ENCODE results near the gene FAM124A.

Gene FAM124A

DNA sequence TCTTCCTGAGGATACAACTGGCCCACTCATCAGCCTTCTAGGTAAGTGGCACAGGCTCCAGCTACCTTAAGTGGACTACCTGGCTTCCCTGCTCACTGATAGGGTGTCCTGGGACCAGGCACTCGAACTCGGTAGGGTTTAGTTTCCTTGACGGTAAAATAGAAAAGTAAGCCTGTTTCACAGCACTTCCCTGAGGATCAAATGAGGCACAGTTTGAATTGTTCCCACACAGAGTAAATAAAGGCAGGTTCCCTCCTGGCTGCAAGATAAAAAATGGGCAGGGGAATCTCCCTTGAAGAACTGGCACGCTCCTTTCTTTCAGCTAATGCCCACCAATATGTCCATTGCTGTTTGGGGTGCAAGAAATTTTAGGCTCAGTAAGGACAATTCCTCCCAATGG, 1.1 kb upstream of the FAM124A start:
- DNase-seq: no peak

GRCh38 chr13:51221674-51222036, 543 bp upstream of the FAM124A start:
- DNase-seq: no peak

DNA sequence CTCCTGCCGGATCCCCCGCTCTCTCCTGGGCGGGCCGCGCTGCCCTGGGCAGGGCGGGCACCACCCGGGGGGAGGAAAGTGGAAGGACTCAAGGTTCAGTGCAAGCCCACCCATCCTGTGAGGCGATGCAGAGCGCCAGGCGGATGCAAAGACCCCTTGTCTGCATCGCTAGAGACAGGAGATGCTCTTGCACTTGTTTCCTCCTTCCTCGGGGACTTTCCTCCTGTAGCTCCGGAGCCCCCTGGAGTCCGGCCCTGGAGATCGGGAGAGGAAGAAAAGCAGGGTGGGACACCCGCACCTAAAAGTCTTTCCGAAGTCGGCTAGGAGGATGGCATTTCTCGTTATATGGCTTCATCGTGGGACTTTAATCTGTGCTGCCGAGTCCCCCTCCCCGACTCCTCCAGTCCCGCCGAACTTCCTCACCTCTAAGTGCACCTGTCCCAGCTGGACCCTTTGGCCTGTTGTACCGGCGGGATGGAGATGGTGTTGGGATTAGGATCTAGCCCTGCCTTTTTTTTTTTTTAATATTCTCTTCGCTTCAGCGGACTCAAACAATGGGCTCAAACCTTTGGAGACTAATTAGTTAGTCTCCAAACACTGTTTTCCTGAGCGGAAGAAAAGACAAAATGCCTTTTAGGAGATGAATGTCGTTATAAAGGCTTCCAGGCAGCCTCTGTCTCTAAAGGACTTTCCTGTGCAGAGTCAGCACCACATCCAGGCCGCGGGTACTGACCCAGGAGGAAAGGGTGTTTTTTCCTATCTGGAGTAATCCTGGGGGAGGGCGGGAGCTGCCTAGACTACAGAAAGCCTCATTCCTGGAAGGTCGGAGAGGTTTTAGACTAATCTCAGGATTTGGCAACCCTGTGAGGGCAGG, 725 bp downstream of the FAM124A start:
- DNase-seq: no peak

GRCh38 chr13:51223560-51224270, 1.5 kb downstream of the FAM124A start:
- no peak for DNase-seq

DNA sequence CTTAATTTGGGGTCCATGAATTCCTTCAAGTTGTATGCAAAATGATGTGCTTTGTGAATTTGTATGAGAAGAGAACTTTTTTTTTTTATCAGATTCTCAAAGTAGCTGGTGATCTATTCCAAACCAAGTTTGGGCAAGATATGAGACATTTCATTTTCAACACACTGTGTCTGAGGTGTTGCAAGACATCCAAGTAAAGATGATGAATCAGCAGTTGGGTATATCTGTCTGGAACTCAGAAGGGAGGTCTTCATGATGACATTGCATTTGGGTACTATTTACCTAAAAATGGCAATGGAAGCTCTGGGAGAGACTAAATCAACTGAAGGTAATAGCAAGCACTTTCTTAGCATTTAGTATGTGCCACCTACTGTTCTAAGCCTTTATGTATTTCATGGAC, 2.8 kb downstream of the FAM124A start:
- no peak for DNase-seq

- no peak for DNase-seq
Observed at GRCh38 chr13:51227404-51227803, 5.2 kb downstream of the FAM124A start.

DNA sequence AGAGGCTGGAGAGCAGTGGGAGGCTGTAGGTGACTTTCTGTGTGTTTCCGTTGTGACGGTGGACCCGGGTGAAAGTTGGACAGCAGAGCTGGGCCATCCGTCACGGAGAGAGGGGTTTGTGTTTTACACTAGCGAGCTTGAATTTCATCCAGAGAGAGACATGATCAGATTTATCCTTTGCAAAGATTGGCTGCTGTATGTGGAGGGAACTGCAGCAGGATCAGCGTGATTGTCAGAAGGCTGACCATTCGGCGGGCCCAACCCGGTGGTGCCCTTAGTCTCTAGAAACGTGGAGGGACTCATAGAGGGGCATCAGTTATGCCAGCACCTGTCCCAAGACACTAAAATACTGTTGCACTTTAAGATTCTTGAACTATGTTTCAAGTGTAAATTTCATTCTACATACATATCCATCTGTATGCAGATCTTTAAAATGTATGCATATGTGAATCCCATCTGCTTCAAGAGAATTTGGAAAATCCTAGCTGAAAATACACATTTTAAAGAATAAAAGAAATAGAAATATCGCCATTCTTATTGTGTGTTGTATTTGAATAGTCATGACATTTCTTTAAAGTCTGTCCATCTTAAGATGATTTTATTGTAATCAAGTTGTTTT, 7.0 kb downstream of the FAM124A start:
- no peak for DNase-seq

DNA sequence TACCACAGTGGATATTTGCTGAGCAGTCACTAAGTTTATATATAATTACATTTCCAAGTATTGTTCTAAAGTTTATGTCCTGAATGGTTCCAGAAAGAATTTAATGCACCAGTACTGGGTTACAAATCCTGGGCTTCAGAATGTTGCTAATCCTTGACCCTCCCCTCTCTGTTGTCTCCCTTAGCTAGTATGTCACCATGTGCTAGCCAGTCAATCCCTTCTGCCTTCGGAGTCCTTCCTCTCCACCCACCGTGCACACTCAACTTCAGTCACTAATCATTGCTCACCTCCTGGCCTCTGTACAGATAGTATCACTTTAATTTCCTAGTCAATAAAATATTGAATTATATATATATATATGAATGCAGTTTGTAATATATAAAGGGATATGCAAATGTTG, 7.5 kb downstream of the FAM124A start:
- DNase-seq: no peak

DNA sequence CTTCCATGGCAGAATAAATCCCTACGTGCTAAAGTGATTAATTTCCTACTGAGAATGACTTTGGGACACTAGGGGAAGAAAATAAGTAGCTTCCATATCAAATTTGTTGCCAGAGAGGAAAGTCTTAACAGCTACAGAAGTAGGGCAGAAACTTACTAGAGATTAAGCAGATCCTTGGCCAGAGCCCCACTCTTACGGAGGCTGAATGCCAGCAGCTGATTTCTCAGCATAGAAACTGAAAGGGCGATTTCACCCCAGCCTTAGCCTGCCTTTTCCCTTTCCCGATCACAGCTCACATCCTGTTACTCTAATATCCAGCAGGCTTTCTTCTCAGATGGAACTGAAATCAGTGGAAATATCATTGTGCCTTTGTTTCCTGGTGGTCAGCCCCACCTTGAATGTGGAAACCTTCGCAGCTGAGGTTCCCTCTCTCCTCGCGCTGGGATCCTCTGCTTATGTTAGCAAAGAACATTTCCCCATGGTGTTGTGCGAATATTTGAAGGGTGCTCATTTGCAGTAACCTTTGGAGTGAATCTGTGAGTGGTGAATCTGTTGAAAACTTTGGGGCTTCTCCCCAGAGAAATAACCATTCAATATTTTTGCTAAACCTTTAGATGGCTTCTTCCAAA, 8.4 kb downstream of the FAM124A start:
- DNase-seq: peak; percentile 19

GRCh38 chr13:51231456-51231855, 9.3 kb downstream of the FAM124A start:
- no peak for DNase-seq

DNA sequence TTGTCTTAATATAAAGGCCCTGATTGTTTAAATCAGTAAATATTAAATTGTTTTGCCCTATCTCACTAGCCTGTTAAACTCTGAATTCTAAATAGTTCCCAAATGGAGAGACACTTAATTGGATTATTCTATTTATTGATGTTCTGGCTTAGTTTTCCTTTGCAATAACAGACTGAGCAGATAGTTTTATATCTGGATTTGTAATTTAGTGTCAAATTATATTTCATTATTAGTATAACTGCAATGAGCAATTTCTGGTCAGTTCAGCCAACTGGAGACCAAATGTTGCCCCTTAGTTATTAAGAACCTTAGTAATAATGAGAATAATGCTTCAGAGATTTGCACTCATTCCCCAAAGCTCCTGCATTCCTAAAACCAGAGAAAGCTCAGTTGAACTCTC, 10.1 kb downstream of the FAM124A start:
- DNase-seq: no peak

DNA sequence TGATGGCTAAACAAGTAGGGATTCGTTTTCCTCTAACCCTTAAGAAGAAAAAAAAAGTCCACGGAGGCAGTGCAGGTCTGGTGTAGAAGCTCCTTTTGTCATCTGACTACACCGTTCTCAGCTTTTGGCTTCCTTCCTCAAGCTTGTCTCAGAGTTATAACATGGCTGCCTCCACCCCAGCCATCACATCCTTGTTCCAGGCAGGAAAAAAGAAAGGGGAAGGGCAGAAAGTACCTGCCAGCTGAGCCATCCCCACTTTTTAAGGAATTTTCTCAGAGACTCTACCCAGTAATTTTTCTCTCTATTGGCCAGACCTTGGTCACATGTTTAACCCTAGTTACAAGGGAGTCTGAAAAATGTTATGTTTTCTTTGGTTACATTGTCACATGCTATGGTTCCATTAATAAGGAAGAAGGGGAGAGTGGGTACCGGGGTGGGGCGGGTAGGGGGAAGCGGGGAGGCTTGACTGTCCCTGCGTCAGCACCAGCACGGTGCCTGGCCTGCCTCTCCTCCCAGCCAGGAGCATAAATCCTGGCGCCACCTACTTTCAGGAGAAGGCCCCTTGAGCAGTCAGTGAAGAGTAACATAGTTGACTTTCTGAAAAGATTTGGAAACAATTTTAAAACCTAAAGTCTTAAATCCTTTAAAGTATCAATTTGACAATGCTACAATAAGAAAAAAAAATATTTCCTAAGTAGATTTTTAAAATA, 11.1 kb downstream of the FAM124A start:
- DNase-seq: no peak

DNA sequence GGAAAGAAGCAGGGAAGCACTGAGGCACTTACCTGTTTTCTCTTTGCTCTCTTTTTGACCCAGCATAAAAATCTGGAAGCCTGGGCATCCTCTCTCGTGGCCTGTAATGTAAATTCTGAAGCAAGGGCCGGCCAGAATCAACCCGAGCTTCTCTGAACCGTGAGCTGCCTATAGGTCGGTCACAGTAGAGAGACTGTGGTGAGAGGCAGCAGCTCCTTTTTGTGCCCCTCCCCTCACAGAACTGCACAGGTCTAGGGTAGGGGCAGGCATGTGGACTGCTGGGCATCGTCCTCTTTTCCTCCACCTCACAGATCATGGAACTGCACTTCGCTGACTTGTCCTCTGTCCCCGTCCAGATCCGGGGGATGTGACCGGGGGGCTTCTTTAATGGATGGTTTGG, 12.5 kb downstream of the FAM124A start:
- DNase-seq: no peak

GRCh38 chr13:51235186-51235585, 13.0 kb downstream of the FAM124A start:
- no peak for DNase-seq

DNA sequence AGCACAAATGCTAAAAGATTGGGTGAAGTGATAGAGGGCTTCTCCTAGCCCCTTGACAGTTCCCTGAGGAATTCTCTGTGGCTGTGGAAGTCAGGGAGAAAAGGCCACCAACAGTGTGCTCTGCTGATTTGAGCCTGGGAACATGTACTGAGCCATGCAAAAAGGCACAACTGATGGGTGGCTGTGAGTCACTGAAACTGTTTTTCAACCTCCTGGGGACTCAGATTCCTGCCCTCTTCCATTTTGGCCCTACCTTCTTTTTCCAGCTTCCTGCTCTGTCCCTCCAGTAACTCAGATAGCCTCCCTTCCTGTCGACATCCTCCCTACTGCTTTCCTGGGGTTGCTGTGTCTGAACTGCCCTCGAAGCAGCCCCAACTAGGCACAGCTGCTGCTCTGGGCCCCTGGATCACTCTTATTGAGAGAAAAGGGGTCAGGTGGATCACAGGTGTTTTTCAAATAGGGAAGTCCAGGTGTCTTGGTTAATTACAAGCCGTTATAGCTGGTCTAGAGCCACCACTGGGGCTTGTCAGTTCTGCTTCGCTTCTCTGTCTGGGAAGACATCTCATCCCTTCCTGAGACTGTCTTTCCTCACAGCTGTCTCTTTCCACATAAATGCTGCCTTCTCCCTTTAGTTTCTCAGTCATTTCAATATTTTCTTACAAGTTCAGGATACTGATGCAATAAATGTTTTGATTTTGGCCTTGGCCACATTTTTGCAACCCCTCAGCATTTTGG, 13.7 kb downstream of the FAM124A start:
- no peak for DNase-seq

DNA sequence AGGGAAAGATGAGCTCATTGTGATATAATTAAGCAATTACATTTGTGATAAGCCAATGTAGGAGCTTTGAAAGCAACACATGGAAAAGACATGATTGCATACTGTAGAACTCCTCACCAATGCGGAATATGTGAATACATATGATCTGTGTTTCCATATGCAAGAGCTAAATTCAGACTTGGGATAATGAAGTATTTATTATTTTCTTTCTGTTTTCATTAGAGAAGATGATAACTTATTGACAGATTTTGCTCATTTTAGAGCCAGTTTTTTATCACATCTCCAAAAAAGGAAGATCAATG, 14.2 kb downstream of the FAM124A start:
- no peak for DNase-seq

DNA sequence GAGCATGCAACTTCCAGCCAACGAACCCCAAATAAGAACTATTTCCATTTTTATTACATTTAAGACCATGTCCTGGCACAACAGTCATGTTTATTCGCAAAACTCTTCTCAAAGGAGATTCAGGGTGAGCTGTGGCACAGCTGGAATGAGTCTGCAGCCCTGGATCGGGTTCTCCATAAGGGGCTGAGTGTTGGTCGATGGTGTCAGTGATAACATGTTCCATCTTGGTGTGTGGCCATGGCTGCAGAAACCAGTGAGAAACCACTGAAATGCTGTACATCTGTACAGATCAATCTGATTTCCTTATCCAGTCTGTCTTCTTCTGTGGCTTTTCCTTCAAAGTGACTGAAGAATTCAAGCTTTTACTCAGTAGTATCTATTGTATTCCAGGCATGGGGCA, 15.2 kb downstream of the FAM124A start:
- DNase-seq: no peak

- DNase-seq: no peak
Observed at GRCh38 chr13:51237887-51238286, 15.7 kb downstream of the FAM124A start.

DNA sequence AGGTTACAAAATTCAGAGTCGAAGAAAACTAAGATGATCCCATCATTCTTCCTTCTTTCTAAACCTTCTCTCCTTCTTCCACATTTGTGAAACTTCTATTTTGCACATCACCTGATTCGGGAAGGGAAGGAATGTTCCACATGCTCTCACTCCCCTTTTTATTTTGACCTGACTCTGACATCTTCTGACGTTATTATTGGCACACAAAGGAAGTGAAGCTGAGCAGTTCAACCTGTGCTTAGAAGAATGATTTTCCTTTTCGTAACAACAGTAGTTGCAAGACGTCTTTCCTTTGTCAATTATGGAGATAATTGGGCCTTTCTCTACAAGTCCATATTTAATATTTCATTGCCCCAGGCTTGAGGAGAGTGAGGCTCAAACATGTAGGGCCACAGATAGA, 18.0 kb downstream of the FAM124A start:
- DNase-seq: no peak

GRCh38 chr13:51240958-51241357, 18.8 kb downstream of the FAM124A start:
- DNase-seq: no peak

DNA sequence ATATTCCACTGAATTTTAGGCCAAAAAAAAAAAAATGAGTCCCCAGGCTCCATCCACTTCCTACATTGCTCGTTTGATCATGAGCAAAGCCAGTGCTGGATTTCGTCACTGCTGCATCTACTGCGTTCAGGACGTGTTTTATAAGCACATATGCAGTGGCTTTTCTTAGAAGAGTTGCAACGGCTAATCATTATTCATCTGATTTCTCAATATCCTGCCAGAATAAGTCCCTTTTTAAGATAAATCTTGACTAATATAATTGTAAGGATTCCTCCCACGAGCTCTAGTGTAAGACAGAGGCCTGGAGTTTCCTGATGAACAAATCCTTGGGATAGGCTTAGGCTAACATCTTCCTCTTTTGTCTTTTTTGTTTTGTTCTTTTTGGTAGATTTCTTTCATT, 19.5 kb downstream of the FAM124A start:
- peak; percentile 28 for DNase-seq

DNA sequence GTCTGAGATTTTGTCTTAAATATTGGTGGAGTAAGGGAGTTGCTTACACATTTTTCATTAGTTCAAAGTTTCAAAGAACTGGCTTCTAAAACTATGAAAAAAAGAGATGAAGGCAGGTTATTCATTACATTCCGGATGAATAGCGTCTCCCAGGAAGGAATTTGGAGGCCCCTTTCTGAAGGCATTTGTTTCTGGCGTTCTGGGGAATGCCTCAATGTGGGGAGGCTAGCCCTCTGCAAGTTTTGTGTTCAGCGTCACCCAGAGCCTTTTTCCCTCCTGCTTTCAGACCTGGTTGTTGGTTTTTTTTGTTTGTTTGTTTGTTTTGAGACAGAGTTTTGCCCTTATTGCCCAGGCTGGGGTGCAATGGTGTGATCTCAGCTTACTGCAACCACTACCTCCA, 21.0 kb downstream of the FAM124A start:
- no peak for DNase-seq
